HUES6 (cell line): ENCODE data around the gene CFAP20DC.
"Not testable (repeated sequence)": the region's sequence is repeated elsewhere in the genome, so short reads cannot be mapped to it uniquely, and the experiment has no call there.

Source experiments
- H3K27ac ChIP-seq: 2 replicates; pipeline ENCODE4 v1.7.0; 2013; ENCODE audit warnings: low read depth, mild to moderate bottlenecking, low read length, inconsistent platforms
- H3K27me3 ChIP-seq: 2 replicates; pipeline ENCODE4 v1.6.1; 2013; ENCODE audit warnings: low read length; ENCODE audit not compliant: control insufficient read depth, insufficient read depth
- H3K36me3 ChIP-seq: 2 replicates; pipeline ENCODE4 v1.6.1; 2013; ENCODE audit warnings: low read length; ENCODE audit not compliant: control insufficient read depth, insufficient read depth
- H3K4me1 ChIP-seq: 2 replicates; pipeline ENCODE4 v1.6.1; 2013; ENCODE audit warnings: low read length; ENCODE audit not compliant: control insufficient read depth, insufficient read depth
- H3K4me3 ChIP-seq: 2 replicates; pipeline ENCODE4 v1.5.1; 2013; ENCODE audit warnings: low read depth, low read length
- H3K9ac ChIP-seq: one replicate; pipeline ENCODE4 v1.6.1; 2013; ENCODE audit warnings: mild to moderate bottlenecking, low read length
- H3K9me3 ChIP-seq: 2 replicates; pipeline ENCODE4 v1.6.1; 2013; ENCODE audit warnings: low read depth, low read length; ENCODE audit not compliant: control insufficient read depth, insufficient read depth

CFAP20DC gene

DNA sequence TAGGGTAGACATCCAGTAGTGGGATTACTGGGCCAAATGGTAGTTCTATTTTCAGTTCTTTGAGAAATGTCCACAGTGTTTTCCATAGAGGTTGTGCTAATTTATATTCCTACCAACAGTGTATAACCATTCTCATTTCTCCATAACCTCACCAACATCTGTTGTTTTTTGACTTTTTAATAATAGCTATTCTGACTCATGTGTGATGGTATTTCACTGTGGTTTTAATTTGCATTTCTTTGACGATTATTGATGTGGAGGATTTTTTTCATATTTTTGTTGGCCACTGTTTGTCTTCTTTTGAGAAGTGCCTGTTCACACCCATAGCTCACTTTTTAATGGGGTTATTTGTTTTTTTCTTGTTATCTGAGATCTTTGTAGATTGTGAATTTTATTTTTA is 125.2 kb downstream of the CFAP20DC start:
- no peaks in the 10 kb centered on the region for H3K9me3 ChIP-seq
- H3K4me3 ChIP-seq = no peak overlapping the region
- H3K27ac ChIP-seq = no peak overlapping the region
- H3K4me1 ChIP-seq = no peaks in the 10 kb centered on the region
- H3K36me3 ChIP-seq = no peaks in the 10 kb centered on the region
- no peak overlapping the region for H3K9ac ChIP-seq
- H3K27me3 ChIP-seq = no peaks in the 10 kb centered on the region

DNA sequence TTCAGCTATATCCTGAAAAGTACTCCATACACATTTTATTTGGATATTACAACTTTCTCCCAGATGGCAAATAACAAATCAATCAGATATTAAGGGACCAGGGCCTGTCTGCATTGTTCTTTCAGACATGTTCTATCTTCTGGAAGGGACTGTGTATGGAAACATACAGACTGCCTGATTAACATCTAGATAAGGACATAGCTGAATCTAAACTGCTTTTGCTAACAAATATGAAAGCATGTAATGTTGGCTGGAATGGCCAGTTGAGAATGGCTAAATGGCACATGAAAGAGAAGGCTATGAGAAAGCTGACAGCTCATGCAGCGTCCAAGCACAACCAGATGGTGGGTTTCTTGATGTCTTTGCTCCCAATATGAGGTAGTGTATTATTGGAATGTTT is 149.4 kb downstream of the CFAP20DC start:
- Histone ChIP-seq H3K36me3 (no peaks in the 10 kb centered on the region), H3K27me3 (no peaks in the 10 kb centered on the region), H3K9ac (no peak overlapping the region), H3K9me3 (peaks cover 12% of the 10 kb centered on the region; the same call in 1 of the 2 replicates), H3K4me3 (no peak overlapping the region), H3K4me1 (peaks cover 10% of the 10 kb centered on the region; the same call in 1 of the 2 replicates), H3K27ac (no peak overlapping the region)

DNA sequence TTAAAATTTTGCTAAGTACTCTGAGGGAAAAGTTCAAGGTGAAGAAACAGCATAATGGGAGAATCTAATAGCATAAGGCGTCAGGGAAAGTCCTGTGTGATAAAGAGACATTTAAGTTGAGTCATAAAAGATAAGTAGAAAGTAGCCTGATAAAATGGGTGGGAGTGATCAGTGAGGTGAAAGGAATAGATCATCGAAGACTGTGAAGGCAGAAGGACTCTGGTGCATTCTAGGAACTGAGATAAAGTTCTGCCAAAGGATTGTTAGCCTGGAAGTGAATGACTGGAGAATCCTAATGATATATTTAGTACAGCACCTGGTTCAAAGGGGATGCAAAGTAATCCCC is 149.9 kb downstream of the CFAP20DC start:
- Histone ChIP-seq H3K4me1 (peaks cover 10% of the 10 kb centered on the region; the same call in 1 of the 2 replicates), H3K36me3 (no peaks in the 10 kb centered on the region), H3K9me3 (peaks cover 17% of the 10 kb centered on the region), H3K27me3 (no peaks in the 10 kb centered on the region), H3K27ac (no peak overlapping the region), H3K4me3 (no peak overlapping the region), H3K9ac (no peak overlapping the region)

DNA sequence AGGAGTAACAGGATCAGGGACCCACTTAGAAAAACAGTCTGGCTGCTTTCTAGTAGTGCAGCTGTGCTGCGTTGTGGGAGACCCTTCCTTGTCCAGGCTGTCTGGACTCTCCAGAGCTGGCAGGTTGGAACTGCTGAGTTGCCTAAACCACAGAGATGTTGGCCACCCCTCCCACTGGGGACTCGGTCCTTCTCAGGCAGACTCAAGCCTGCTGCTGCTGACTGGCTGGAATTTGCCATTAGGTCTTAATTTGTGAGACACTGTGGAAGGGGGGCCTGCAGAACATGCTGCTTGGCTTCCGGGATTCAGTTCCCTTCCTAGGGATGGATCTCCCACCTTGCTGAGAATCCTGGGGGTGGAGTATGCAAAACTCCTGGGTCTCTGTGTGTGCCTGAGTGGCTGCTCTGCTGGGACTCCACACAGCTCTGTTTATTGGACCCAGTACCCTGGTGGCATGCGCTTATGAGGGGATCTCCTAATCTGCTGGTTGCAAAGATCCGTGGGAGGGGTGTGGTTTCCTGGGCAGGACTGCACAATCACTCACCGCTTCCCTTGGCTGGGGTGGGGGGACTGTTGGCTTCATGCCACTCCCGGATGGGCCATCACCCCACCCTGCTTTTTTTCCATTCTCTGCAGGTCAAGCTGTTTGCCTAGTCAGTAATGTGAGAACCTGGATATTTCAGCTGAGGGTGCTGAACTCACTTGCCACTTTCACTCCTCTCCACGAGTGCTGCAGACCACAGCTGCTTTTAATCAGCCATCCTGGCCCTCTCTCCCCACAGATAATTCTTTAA is 150.5 kb downstream of the CFAP20DC start:
- peaks cover 10% of the 10 kb centered on the region; the same call in 1 of the 2 replicates for H3K4me1 ChIP-seq
- H3K4me3 ChIP-seq = no peak overlapping the region
- no peak overlapping the region for H3K27ac ChIP-seq
- no peaks in the 10 kb centered on the region for H3K36me3 ChIP-seq
- H3K9ac ChIP-seq = no peak overlapping the region
- H3K9me3 ChIP-seq = peaks cover 23% of the 10 kb centered on the region
- H3K27me3 ChIP-seq = no peaks in the 10 kb centered on the region

GRCh38 chr3:58898513-58898912 is 151.3 kb downstream of the CFAP20DC start:
- peaks cover 10% of the 10 kb centered on the region; the same call in 1 of the 2 replicates for H3K4me1 ChIP-seq
- no peaks in the 10 kb centered on the region for H3K36me3 ChIP-seq
- no peaks in the 10 kb centered on the region for H3K27me3 ChIP-seq
- H3K27ac ChIP-seq = no peak overlapping the region
- peaks cover 23% of the 10 kb centered on the region for H3K9me3 ChIP-seq
- no peak overlapping the region for H3K9ac ChIP-seq
- no peak overlapping the region for H3K4me3 ChIP-seq

GRCh38 chr3:58897646-58898045 is 152.2 kb downstream of the CFAP20DC start:
- Histone ChIP-seq H3K9ac (no peak overlapping the region), H3K9me3 (peaks cover 23% of the 10 kb centered on the region), H3K27ac (no peak overlapping the region), H3K27me3 (no peaks in the 10 kb centered on the region), H3K4me3 (no peak overlapping the region), H3K4me1 (peaks cover 10% of the 10 kb centered on the region; the same call in 1 of the 2 replicates), H3K36me3 (no peaks in the 10 kb centered on the region)

DNA sequence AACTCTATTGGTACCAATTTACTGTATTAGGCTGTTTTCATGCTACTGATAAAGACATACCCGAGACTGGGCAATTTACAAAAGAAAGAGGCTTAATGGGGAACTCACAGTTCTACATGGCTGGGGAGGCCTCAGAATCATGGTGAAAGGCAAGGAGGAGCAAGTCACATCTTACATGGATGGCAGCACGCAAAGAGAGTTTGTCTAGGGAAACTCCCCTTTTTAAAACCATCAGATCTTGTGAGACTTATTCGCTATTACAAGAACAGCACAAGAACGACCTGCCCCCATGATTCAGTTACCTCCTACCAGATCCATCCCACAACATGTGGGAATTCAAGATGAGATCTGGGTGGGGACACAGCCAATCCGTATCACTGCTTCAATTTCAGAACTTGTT is 154.1 kb downstream of the CFAP20DC start:
- not testable (repeated sequence) for H3K4me3 ChIP-seq, H3K36me3 ChIP-seq, H3K4me1 ChIP-seq, H3K27me3 ChIP-seq, H3K9ac ChIP-seq, H3K27ac ChIP-seq
- peaks cover 29% of the 10 kb centered on the region for H3K9me3 ChIP-seq

DNA sequence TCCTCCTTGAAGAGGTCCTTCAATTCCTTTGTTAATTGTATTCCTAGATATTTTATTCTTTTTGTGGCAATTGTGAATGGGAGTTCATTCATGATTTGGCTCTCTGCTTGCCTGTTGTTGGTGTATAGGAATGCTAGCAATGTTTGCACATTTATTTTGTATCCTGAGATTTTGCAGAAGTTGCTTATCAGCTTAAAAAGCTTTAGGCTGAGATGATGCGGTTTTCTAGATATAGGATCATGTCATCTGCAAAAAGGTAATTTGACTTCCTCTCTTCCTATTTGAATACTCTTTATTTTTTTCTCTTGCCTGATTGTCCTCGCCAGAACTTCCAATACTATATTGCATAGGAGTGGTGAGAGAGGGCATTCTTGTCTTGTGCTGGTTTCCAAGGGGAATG is 157.3 kb downstream of the CFAP20DC start:
- not testable (repeated sequence) for H3K27me3 ChIP-seq, H3K36me3 ChIP-seq, H3K9ac ChIP-seq, H3K27ac ChIP-seq, H3K4me1 ChIP-seq, H3K4me3 ChIP-seq
- peaks cover 26% of the 10 kb centered on the region for H3K9me3 ChIP-seq

DNA sequence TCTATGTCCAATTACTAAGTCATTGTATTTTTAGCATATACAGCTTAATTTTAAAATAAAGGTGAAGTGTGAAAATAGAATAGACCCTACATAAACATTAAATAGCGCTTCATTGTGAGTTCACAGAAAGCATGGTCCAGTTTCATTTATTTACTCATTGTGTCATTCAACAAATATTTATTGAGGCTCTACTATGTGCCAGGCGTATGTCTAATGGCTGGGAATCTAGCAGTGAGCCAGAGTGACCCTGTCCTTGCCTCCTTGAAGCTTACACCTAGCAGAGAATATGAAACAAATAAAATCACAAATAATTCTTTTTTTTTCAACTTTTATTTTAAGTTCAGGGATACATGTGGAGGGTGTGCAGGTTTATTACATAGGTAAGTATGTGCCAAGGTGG is 161.7 kb downstream of the CFAP20DC start:
- no peaks in the 10 kb centered on the region for H3K27me3 ChIP-seq
- no peak overlapping the region for H3K9ac ChIP-seq
- no peaks in the 10 kb centered on the region for H3K36me3 ChIP-seq
- H3K9me3 ChIP-seq = peaks cover 6% of the 10 kb centered on the region
- H3K4me3 ChIP-seq = no peak overlapping the region
- H3K27ac ChIP-seq = no peak overlapping the region
- no peaks in the 10 kb centered on the region for H3K4me1 ChIP-seq

- H3K9me3 ChIP-seq = no peaks in the 10 kb centered on the region
- H3K9ac ChIP-seq = no peak overlapping the region
- no peak overlapping the region for H3K4me3 ChIP-seq
- H3K4me1 ChIP-seq = peaks cover 5% of the 10 kb centered on the region; the same call in 1 of the 2 replicates
- no peaks in the 10 kb centered on the region for H3K36me3 ChIP-seq
- H3K27me3 ChIP-seq = no peaks in the 10 kb centered on the region
- no peak overlapping the region for H3K27ac ChIP-seq
These were observed 165.4 kb downstream of the CFAP20DC start for GRCh38 chr3:58884453-58884852.

GRCh38 chr3:58880182-58880581 is 169.6 kb downstream of the CFAP20DC start:
- no peak overlapping the region for H3K9ac ChIP-seq
- no peaks in the 10 kb centered on the region for H3K27me3 ChIP-seq
- H3K4me1 ChIP-seq = peaks cover 5% of the 10 kb centered on the region; the same call in 1 of the 2 replicates
- H3K36me3 ChIP-seq = no peaks in the 10 kb centered on the region
- no peak overlapping the region for H3K4me3 ChIP-seq
- no peak overlapping the region for H3K27ac ChIP-seq
- no peaks in the 10 kb centered on the region for H3K9me3 ChIP-seq
